HEK293T (cell line): ENCODE data around the gene MACROD2.

Experiments
- CTCF ChIA-PET: fragments of 350-600 bp; formaldehyde crosslinking; extraction: SDS; loops from one replicate; lab custom pipeline; 2021; ENCODE audit warnings: antibody characterized with exemption, inconsistent platforms; lab: Yijun Ruan, JAX
- POLR2A ChIA-PET: fragments of 350-600 bp; formaldehyde crosslinking; extraction: SDS; loops from one replicate; lab custom pipeline; 2020; ENCODE audit warnings: antibody characterized with exemption, inconsistent platforms; lab: Yijun Ruan, JAX
- DNase-seq: peaks from one replicate; pipeline ENCODE4 v3.0.0; 2012; ENCODE audit warnings: mixed read lengths; ENCODE audit errors: extremely low spot score
- ARNT ChIP-seq: fragments of 450-650 bp; IDR thresholded peaks from 2 replicates; pipeline ENCODE4 v1.6.1; 2017; ENCODE audit warnings: mild to moderate bottlenecking
- BHLHE40 ChIP-seq: fragments of 450-650 bp; IDR thresholded peaks from 2 replicates; pipeline ENCODE4 v1.6.1; 2016; ENCODE audit warnings: mild to moderate bottlenecking, moderate library complexity, borderline replicate concordance
- CTBP1 ChIP-seq: fragments of 450-650 bp; IDR thresholded peaks from 2 replicates; pipeline ENCODE4 v1.6.1; 2016; ENCODE audit warnings: borderline replicate concordance
- ELF4 ChIP-seq: fragments of 450-650 bp; IDR thresholded peaks from 2 replicates; pipeline ENCODE4 v1.6.1; 2017; ENCODE audit warnings: antibody characterized with exemption
- FOXA1 ChIP-seq: fragments of 450-650 bp; IDR thresholded peaks from 2 replicates; pipeline ENCODE4 v1.6.1; 2016; ENCODE audit warnings: mild to moderate bottlenecking
- FOXK2 ChIP-seq: fragments of 450-650 bp; IDR thresholded peaks from 2 replicates; pipeline ENCODE4 v1.6.1; 2016; ENCODE audit warnings: mild to moderate bottlenecking
- FOXM1 ChIP-seq: fragments of 450-650 bp; IDR thresholded peaks from 2 replicates; pipeline ENCODE4 v1.6.1; 2017; ENCODE audit warnings: mild to moderate bottlenecking, borderline replicate concordance
- HDGF ChIP-seq: fragments of 450-650 bp; IDR thresholded peaks from 2 replicates; pipeline ENCODE4 v1.6.1; 2017; ENCODE audit warnings: antibody characterized with exemption, borderline replicate concordance
- L3MBTL2 ChIP-seq: fragments of 450-650 bp; conservative IDR thresholded peaks from 2 replicates; pipeline ENCODE4 v1.6.1; 2016; ENCODE audit warnings: mild to moderate bottlenecking
- LEF1 ChIP-seq: fragments of 450-650 bp; IDR thresholded peaks from 2 replicates; pipeline ENCODE4 v1.6.1; 2017; ENCODE audit warnings: mild to moderate bottlenecking, borderline replicate concordance
- NFRKB ChIP-seq: fragments of 450-650 bp; IDR thresholded peaks from 2 replicates; pipeline ENCODE4 v1.6.1; 2016; ENCODE audit warnings: mild to moderate bottlenecking, moderate library complexity
- PKNOX1 ChIP-seq: fragments of 450-650 bp; IDR thresholded peaks from 2 replicates; pipeline ENCODE4 v1.6.1; 2016
- SP1 ChIP-seq: fragments of 450-650 bp; IDR thresholded peaks from 2 replicates; pipeline ENCODE4 v1.6.1; 2017
- SUZ12 ChIP-seq: fragments of 450-650 bp; IDR thresholded peaks from 2 replicates; pipeline ENCODE4 v1.6.1; 2016; ENCODE audit warnings: mild to moderate bottlenecking
- TARDBP ChIP-seq: fragments of 450-650 bp; IDR thresholded peaks from 2 replicates; pipeline ENCODE4 v1.6.1; 2016
- ZNF384 ChIP-seq: fragments of 450-650 bp; IDR thresholded peaks from 2 replicates; pipeline ENCODE4 v1.6.1; 2016

MACROD2 gene

GRCh38 chr20:14777591-14777990 is 782.3 kb downstream of the MACROD2 start:
- ChIA-PET POLR2A (no interaction called here), CTCF (interaction anchor here (1.1 kb wide), 1 partner anchor 9 kb away, joined by 3 read pairs; no protein-coding TSS in a partner anchor)
- no peak for TF ChIP-seq BHLHE40
- TF ChIP-seq SP1, result no peak
- TF ChIP-seq ELF4, result no peak
- TF ChIP-seq SUZ12, result no peak
- TF ChIP-seq FOXA1, result no peak
- TF ChIP-seq HDGF, result no peak
- no peak for TF ChIP-seq L3MBTL2
- no peak for TF ChIP-seq CTBP1
- no peak for TF ChIP-seq PKNOX1
- TF ChIP-seq FOXM1, result no peak
- no peak for TF ChIP-seq ZNF384
- no peak for TF ChIP-seq TARDBP
- TF ChIP-seq NFRKB, result no peak
- TF ChIP-seq FOXK2, result no peak
- no peak for TF ChIP-seq LEF1
- no peak for TF ChIP-seq ARNT
- DNase-seq, result no peak

DNA sequence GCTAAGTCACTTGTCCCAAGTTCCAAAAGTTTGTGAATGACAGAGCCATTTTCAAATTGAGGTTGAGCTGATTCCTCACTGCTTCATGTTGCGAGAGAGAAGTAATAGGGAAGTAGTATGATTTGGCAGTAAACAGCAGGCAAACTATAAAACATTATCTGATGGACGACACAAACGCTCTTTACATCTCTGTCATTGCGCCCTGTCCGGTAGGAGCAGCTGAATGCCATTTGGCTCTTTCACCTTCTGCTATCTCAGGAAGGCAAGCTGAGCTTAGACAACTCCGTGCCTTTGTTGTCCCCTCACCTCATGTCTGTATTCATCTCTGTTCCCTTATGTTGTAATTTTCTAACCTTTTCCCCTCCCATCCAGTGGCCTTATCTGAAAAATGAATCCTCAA is 782.8 kb downstream of the MACROD2 start:
- POLR2A ChIA-PET, result no interaction called here
- TF ChIP-seq ARNT (no peak), NFRKB (no peak), BHLHE40 (no peak), FOXM1 (no peak), SP1 (no peak), L3MBTL2 (no peak), ZNF384 (no peak), CTBP1 (no peak)

DNA sequence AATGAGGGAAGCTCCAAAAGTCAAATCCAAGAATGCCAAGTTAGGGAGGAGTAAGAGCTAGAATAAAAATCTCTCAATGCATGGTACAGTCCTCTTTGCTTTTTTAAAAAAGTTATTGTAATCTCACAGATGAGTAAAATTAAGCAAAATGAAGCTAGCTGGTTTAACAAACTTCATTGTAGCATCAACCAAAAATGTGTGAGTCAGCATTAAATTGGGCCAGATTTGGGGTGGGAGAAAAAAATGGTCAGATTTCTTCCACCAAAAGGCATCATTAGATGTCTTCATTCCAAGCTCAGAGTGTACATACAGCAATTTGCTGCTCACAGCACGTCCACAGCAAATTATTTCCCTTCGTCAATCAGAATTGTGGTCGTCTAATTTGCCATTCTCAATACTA is 783.6 kb downstream of the MACROD2 start:
- POLR2A ChIA-PET, result no interaction called here
- no peak for DNase-seq
- TF ChIP-seq NFRKB (no peak), TARDBP (no peak), HDGF (no peak), CTBP1 (no peak), LEF1 (no peak), PKNOX1 (no peak), L3MBTL2 (no peak), FOXM1 (no peak), ZNF384 (no peak), SP1 (no peak), BHLHE40 (no peak), SUZ12 (no peak), ELF4 (no peak), FOXK2 (no peak), FOXA1 (no peak), ARNT (no peak)
- CTCF ChIA-PET, result interaction anchor here (0.6 kb wide), 1 partner anchor 121 kb away, joined by 3 read pairs; no protein-coding TSS in a partner anchor

More for the DNA sequence above, 782.8 kb downstream of the MACROD2 start:
- DNase-seq, result no peak
- CTCF ChIA-PET, result interaction anchor here (0.6 to 1.1 kb wide), 3 partner anchors 10 to 336 kb away, joined by 3 to 4 read pairs (median 3); no protein-coding TSS in a partner anchor

DNA sequence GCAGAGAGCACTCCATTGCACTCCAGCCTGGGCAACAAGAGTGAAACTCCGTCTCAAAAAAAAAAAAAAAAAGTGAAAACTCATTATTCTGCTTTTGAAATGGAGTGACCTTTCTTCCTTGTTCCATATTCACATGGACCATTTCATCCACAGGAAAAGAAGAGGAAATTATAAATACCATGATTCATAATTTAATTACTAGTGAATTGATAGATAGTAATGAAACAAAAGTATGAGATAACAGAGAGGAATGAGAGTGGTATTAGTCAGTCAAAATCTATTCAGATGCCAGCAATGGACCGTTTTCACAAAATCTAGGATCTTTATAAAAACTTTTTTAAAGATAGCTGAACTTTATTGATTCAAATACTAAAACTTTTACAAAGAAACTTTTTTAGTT is 785.2 kb downstream of the MACROD2 start:
- TF ChIP-seq L3MBTL2 (no peak), FOXK2 (no peak), ARNT (no peak), FOXA1 (no peak)
- ChIA-PET POLR2A (no interaction called here), CTCF (no interaction called here)

GRCh38 chr20:14782731-14783130 is 787.4 kb downstream of the MACROD2 start:
- DNase-seq, result no peak
- ChIA-PET CTCF (no interaction called here), POLR2A (no interaction called here)
- TF ChIP-seq L3MBTL2 (no peak), LEF1 (no peak), FOXK2 (no peak), HDGF (no peak)

More for the DNA sequence above, 785.2 kb downstream of the MACROD2 start:
- DNase-seq, result no peak

DNA sequence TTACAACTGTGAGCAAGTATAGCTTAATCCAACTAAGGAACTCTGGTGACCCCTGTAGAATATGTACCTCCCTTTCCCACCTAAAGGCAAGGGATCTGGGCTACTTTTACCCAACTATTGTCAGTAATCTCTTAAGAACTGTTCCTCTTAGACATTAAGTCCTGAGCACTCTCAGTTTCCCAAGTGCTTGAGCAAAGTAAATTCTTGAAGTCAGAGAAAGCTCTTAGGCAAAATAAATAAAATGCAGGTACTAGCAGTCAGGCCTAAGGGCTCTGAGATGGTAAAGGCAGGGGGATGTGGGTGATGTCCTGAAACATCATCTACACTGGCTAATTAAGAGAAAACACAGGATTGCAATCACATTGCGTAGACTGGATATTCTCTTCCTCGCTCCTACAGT is 788.5 kb downstream of the MACROD2 start:
- ChIA-PET POLR2A (no interaction called here), CTCF (no interaction called here)
- no peak for DNase-seq
- TF ChIP-seq ZNF384, result no peak
- no peak for TF ChIP-seq ARNT
- TF ChIP-seq FOXK2, result no peak
- TF ChIP-seq CTBP1, result no peak
- TF ChIP-seq ELF4, result no peak
- no peak for TF ChIP-seq TARDBP

DNA sequence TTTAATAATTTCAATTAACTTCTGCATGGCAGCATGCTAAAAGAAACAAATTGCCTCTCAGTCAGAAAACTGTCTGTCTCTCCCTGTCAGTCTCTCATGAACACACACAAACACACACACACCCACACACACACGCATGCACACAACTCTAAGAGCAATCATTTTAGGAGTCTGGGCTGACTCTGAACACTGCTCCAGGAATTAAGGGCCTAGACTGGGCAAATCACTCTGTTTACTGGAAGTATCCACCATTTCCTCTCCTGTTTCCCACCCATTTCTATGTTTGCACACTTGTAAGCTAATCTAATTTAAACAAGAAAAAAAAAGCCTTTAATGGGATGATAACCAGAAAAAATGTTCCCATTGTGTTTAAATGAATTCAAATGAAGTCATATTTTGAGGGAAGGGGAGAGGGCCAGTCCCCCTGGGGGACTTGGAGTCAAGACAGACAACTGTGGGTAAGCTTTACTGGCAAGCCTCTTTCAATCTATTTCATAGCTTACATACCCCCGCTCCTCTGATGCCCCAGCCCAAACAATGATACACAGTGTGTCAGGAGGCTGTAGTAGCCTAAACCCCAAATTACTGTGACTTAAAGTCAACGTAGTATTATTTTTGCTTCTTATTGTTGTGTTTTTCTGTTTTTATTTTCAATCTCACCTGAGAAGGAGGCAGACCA is 789.9 kb downstream of the MACROD2 start:
- DNase-seq, result no peak
- CTCF ChIA-PET, result no interaction called here
- POLR2A ChIA-PET, result no interaction called here
- no peak for TF ChIP-seq ARNT
- no peak for TF ChIP-seq L3MBTL2
- no peak for TF ChIP-seq FOXK2
- TF ChIP-seq CTBP1, result no peak
- no peak for TF ChIP-seq FOXA1
- TF ChIP-seq LEF1, result no peak
- TF ChIP-seq ZNF384, result no peak
- TF ChIP-seq PKNOX1, result no peak
- TF ChIP-seq SUZ12, result no peak
- TF ChIP-seq TARDBP, result no peak
- no peak for TF ChIP-seq NFRKB
- no peak for TF ChIP-seq SP1
